Activated T-helper 17 cell treated with anti-CD3 and anti-CD28 coated beads, Interleukin-2, amount 50 U/mL, for 72 hours (primary cell): Measurements from ENCODE around the gene CFAP45. TPM values are rescaled to one million over a fixed set of nuclear protein-coding genes. Genes with fewer than 3 reads are reported as not detected.
A peak's percentile ranks its signal among the peaks of the same experiment; 100 is the strongest.

ENCODE experiments used
- ATAC-seq: fragments of 150-1000 bp; cut with Tn5 transposase; replicated peaks from 2 replicates; pipeline ENCODE4 v1.10.0; 2021; ENCODE audit warnings: mild to moderate bottlenecking, moderate library complexity
- H3K27ac Mint-ChIP-seq: one replicate; pipeline ENCODE4 v1.8.0; 2022; ENCODE audit warnings: mixed read lengths
- H3K27me3 Mint-ChIP-seq: one replicate; pipeline ENCODE4 v1.8.0; 2022; ENCODE audit warnings: mixed read lengths
- H3K36me3 Mint-ChIP-seq: one replicate; pipeline ENCODE4 v1.8.0; 2022; ENCODE audit warnings: low read depth, mild to moderate bottlenecking, mixed read lengths
- H3K4me1 Mint-ChIP-seq: one replicate; pipeline ENCODE4 v1.8.0; 2022; ENCODE audit warnings: mixed read lengths
- H3K4me3 Mint-ChIP-seq: one replicate; pipeline ENCODE4 v1.8.0; 2022; ENCODE audit warnings: mild to moderate bottlenecking, mixed read lengths
- H3K9me3 Mint-ChIP-seq: one replicate; pipeline ENCODE4 v1.8.0; 2022; ENCODE audit warnings: mixed read lengths
- total RNA-seq, 2 donors: library from RNA; stranded (reverse); gene quantifications; one replicate each; pipeline ENCODE4 v1.2.3, GENCODE V29; 2022

Gene CFAP45
- total RNA-seq, 2 donors from 2014 or later: 0.78 to 3.6 TPM

GRCh38 chr1:159835862-159836525 lies 64.0 kb downstream of the CFAP45 start:
- Mint-ChIP-seq H3K27ac (no peak overlapping the region), H3K9me3 (no peaks in the 10 kb centered on the region), H3K4me1 (peaks cover 6% of the 10 kb centered on the region), H3K36me3 (no peaks in the 10 kb centered on the region), H3K4me3 (no peak overlapping the region), H3K27me3 (no peaks in the 10 kb centered on the region)
- ATAC-seq: no peak

GRCh38 chr1:159835356-159835755 lies 64.6 kb downstream of the CFAP45 start:
- H3K27ac Mint-ChIP-seq: no peak overlapping the region
- no peak for ATAC-seq
- H3K36me3 Mint-ChIP-seq: no peaks in the 10 kb centered on the region
- H3K4me1 Mint-ChIP-seq: peaks cover 6% of the 10 kb centered on the region
- no peaks in the 10 kb centered on the region for H3K9me3 Mint-ChIP-seq
- no peak overlapping the region for H3K4me3 Mint-ChIP-seq
- no peaks in the 10 kb centered on the region for H3K27me3 Mint-ChIP-seq

GRCh38 chr1:159832309-159832708 lies 67.7 kb downstream of the CFAP45 start:
- ATAC-seq: no peak
- peaks cover 1% of the 10 kb centered on the region for H3K4me1 Mint-ChIP-seq
- no peaks in the 10 kb centered on the region for H3K36me3 Mint-ChIP-seq
- no peak overlapping the region for H3K4me3 Mint-ChIP-seq
- no peaks in the 10 kb centered on the region for H3K27me3 Mint-ChIP-seq
- no peaks in the 10 kb centered on the region for H3K9me3 Mint-ChIP-seq
- H3K27ac Mint-ChIP-seq: no peak overlapping the region

- Mint-ChIP-seq H3K36me3 (no peaks in the 10 kb centered on the region), H3K4me1 (peaks cover 8% of the 10 kb centered on the region), H3K27ac (no peak overlapping the region), H3K4me3 (no peak overlapping the region), H3K9me3 (no peaks in the 10 kb centered on the region), H3K27me3 (no peaks in the 10 kb centered on the region)
- ATAC-seq: no peak
These were observed 68.4 kb downstream of the CFAP45 start for GRCh38 chr1:159831412-159832141.

- no peak overlapping the region for H3K27ac Mint-ChIP-seq
- no peaks in the 10 kb centered on the region for H3K27me3 Mint-ChIP-seq
- no peak overlapping the region for H3K4me3 Mint-ChIP-seq
- no peak for ATAC-seq
- no peaks in the 10 kb centered on the region for H3K36me3 Mint-ChIP-seq
- H3K4me1 Mint-ChIP-seq: peaks cover 17% of the 10 kb centered on the region
- no peaks in the 10 kb centered on the region for H3K9me3 Mint-ChIP-seq
These were observed 69.2 kb downstream of the CFAP45 start for GRCh38 chr1:159830722-159831121.

GRCh38 chr1:159829822-159830465 lies 70.0 kb downstream of the CFAP45 start:
- ATAC-seq: no peak
- Mint-ChIP-seq H3K27me3 (no peaks in the 10 kb centered on the region), H3K36me3 (no peaks in the 10 kb centered on the region), H3K9me3 (no peaks in the 10 kb centered on the region), H3K4me1 (peaks cover 23% of the 10 kb centered on the region), H3K4me3 (no peak overlapping the region), H3K27ac (peak overlapping the region; percentile 46)

- no peaks in the 10 kb centered on the region for H3K9me3 Mint-ChIP-seq
- no peak for ATAC-seq
- H3K36me3 Mint-ChIP-seq: no peaks in the 10 kb centered on the region
- no peak overlapping the region for H3K4me3 Mint-ChIP-seq
- peaks cover 26% of the 10 kb centered on the region for H3K4me1 Mint-ChIP-seq
- H3K27ac Mint-ChIP-seq: no peak overlapping the region
- no peaks in the 10 kb centered on the region for H3K27me3 Mint-ChIP-seq
These were observed 70.7 kb downstream of the CFAP45 start for GRCh38 chr1:159829273-159829634.

- H3K4me3 Mint-ChIP-seq: no peak overlapping the region
- H3K27ac Mint-ChIP-seq: no peak overlapping the region
- no peak for ATAC-seq
These were observed 71.2 kb downstream of the CFAP45 start for GRCh38 chr1:159828581-159829272.

GRCh38 chr1:159828176-159828575 lies 71.8 kb downstream of the CFAP45 start:
- no peak overlapping the region for H3K4me3 Mint-ChIP-seq
- no peaks in the 10 kb centered on the region for H3K9me3 Mint-ChIP-seq
- H3K4me1 Mint-ChIP-seq: peaks cover 26% of the 10 kb centered on the region
- peak overlapping the region; percentile 57 for H3K27ac Mint-ChIP-seq
- H3K27me3 Mint-ChIP-seq: no peaks in the 10 kb centered on the region
- ATAC-seq: no peak
- H3K36me3 Mint-ChIP-seq: no peaks in the 10 kb centered on the region

More at GRCh38 chr1:159828581-159829272, 71.2 kb downstream of the CFAP45 start:
- Mint-ChIP-seq H3K36me3 (no peaks in the 10 kb centered on the region), H3K4me1 (peaks cover 26% of the 10 kb centered on the region), H3K9me3 (no peaks in the 10 kb centered on the region), H3K27me3 (no peaks in the 10 kb centered on the region)

- ATAC-seq: no peak
- Mint-ChIP-seq H3K4me3 (peak overlapping the region; percentile 62), H3K27me3 (no peaks in the 10 kb centered on the region), H3K27ac (peak overlapping the region; percentile 57), H3K36me3 (no peaks in the 10 kb centered on the region), H3K9me3 (no peaks in the 10 kb centered on the region), H3K4me1 (peaks cover 26% of the 10 kb centered on the region)
These were observed 72.4 kb downstream of the CFAP45 start for GRCh38 chr1:159827549-159827948.

- Mint-ChIP-seq H3K4me3 (peak overlapping the region; percentile 62), H3K27ac (peak overlapping the region; percentile 57), H3K4me1 (peaks cover 26% of the 10 kb centered on the region), H3K9me3 (no peaks in the 10 kb centered on the region), H3K27me3 (no peaks in the 10 kb centered on the region), H3K36me3 (no peaks in the 10 kb centered on the region)
- ATAC-seq: no peak
These were observed 72.9 kb downstream of the CFAP45 start for GRCh38 chr1:159827102-159827490.

- Mint-ChIP-seq H3K4me3 (peak within 1 kb of the TSS; percentile 62), H3K9me3 (no peaks in the 10 kb centered on the region), H3K27me3 (no peaks in the 10 kb centered on the region), H3K4me1 (peaks cover 26% of the 10 kb centered on the region), H3K36me3 (no peaks in the 10 kb centered on the region), H3K27ac (peak within 1 kb of the TSS; percentile 57)
- peak; percentile 87 for ATAC-seq
These were observed 73.4 kb downstream of the CFAP45 start, which contains the start of gene SLAMF8 for GRCh38 chr1:159826441-159827101. Gene SLAMF8, plus strand, starts transcription at chr1:159826873. Its CDS starts 26 bp downstream, at chr1:159826899.

- H3K27me3 Mint-ChIP-seq: no peaks in the 10 kb centered on the region
- H3K9me3 Mint-ChIP-seq: no peaks in the 10 kb centered on the region
- peak overlapping the region; percentile 62 for H3K4me3 Mint-ChIP-seq
- no peaks in the 10 kb centered on the region for H3K36me3 Mint-ChIP-seq
- no peak overlapping the region for H3K27ac Mint-ChIP-seq
- peak; percentile 5 for ATAC-seq
- H3K4me1 Mint-ChIP-seq: peaks cover 26% of the 10 kb centered on the region
These were observed 74.4 kb downstream of the CFAP45 start for GRCh38 chr1:159825564-159825963.

GRCh38 chr1:159823406-159823805 lies 76.6 kb downstream of the CFAP45 start:
- no peak for ATAC-seq
- Mint-ChIP-seq H3K27ac (no peak overlapping the region), H3K4me1 (peaks cover 26% of the 10 kb centered on the region), H3K36me3 (no peaks in the 10 kb centered on the region), H3K27me3 (peaks cover 3% of the 10 kb centered on the region), H3K9me3 (no peaks in the 10 kb centered on the region), H3K4me3 (no peak overlapping the region)
